ENCODE results near the gene TMPRSS11A. TPM values are rescaled to one million over a fixed set of nuclear protein-coding genes. Genes with fewer than 3 reads are reported as not detected.

TMPRSS11A gene
- total RNA-seq, 1 experiment from 2014 or later: not detected

- Histone ChIP-seq H3K4me2 (ENCODE audit: low read length) (no peak overlapping the region), H3K9ac (ENCODE audit: low read length) (no peak overlapping the region), H2AFZ (ENCODE audit: low read length) (no peak overlapping the region), H3K27me3 (ENCODE audit: low read length) (no peaks in the 10 kb centered on the region), H3K4me3 (ENCODE audit: low read length) (no peak overlapping the region), H3K79me2 (ENCODE audit: low read length) (no peaks in the 10 kb centered on the region), H3K9me2 (replicated peaks; ENCODE audit: low read length) (no peaks in the 10 kb centered on the region), H3F3A (ENCODE audit: low read length, unreplicated experiment) (no peaks in the 10 kb centered on the region), H3K9me3 (ENCODE audit: low read length) (no peaks in the 10 kb centered on the region), H3K4me1 (ENCODE audit: insufficient read depth, low read length) (no peaks in the 10 kb centered on the region), H4K20me1 (ENCODE audit: low read length) (no peaks in the 10 kb centered on the region), H3K36me3 (ENCODE audit: low read depth, low read length) (no peaks in the 10 kb centered on the region), H3K27ac (ENCODE audit: low read length) (no peak overlapping the region)
- DNase-seq (no peak), ATAC-seq (no peak)
- TF ChIP-seq EZH2phosphoT487 (IDR thresholded peaks at IDR 0.05; ENCODE audit: borderline replicate concordance, low read length): no peak
- no peak for TF ChIP-seq CTCF (conservative IDR thresholded peaks at IDR 0.05; ENCODE audit: low read depth, low read length)
- TF ChIP-seq EZH2 (IDR thresholded peaks at IDR 0.05; ENCODE audit: low read length, unreplicated experiment): no peak
- BruUV-seq (replicated peaks): no TSS peak
- intact Hi-C loops (cut with micrococcal nuclease): no loop called here
- CTCF ChIA-PET: no interaction called here
- POLR2A ChIA-PET (ENCODE audit: unreplicated experiment): no interaction called here
Measured at GRCh38 chr4:67941074-67941473, 22.2 kb downstream of the TMPRSS11A start.

- TF ChIP-seq EZH2phosphoT487 (IDR thresholded peaks at IDR 0.05; ENCODE audit: borderline replicate concordance, low read length) (no peak), EZH2 (IDR thresholded peaks at IDR 0.05; ENCODE audit: low read length, unreplicated experiment) (no peak), CTCF (conservative IDR thresholded peaks at IDR 0.05; ENCODE audit: low read depth, low read length) (no peak)
- ChIA-PET CTCF (no interaction called here), POLR2A (ENCODE audit: unreplicated experiment) (no interaction called here)
Measured at GRCh38 chr4:67940506-67940905, 22.8 kb downstream of the TMPRSS11A start.

GRCh38 chr4:67939195-67939594 is 24.1 kb downstream of the TMPRSS11A start:
- Histone ChIP-seq H3K9me3 (ENCODE audit: low read length) (no peaks in the 10 kb centered on the region), H2AFZ (ENCODE audit: low read length) (no peak overlapping the region), H3K9ac (ENCODE audit: low read length) (no peak overlapping the region), H3K9me2 (replicated peaks; ENCODE audit: low read length) (no peaks in the 10 kb centered on the region), H3K36me3 (ENCODE audit: low read depth, low read length) (no peaks in the 10 kb centered on the region), H3K27ac (ENCODE audit: low read length) (no peak overlapping the region), H3K79me2 (ENCODE audit: low read length) (no peaks in the 10 kb centered on the region), H4K20me1 (ENCODE audit: low read length) (no peaks in the 10 kb centered on the region), H3K4me3 (ENCODE audit: low read length) (no peak overlapping the region), H3K27me3 (ENCODE audit: low read length) (no peaks in the 10 kb centered on the region), H3F3A (ENCODE audit: low read length, unreplicated experiment) (no peaks in the 10 kb centered on the region), H3K4me1 (ENCODE audit: insufficient read depth, low read length) (no peaks in the 10 kb centered on the region), H3K4me2 (ENCODE audit: low read length) (no peak overlapping the region)
- no peak for TF ChIP-seq EZH2 (IDR thresholded peaks at IDR 0.05; ENCODE audit: low read length, unreplicated experiment)
- TF ChIP-seq CTCF (conservative IDR thresholded peaks at IDR 0.05; ENCODE audit: low read depth, low read length): no peak
- TF ChIP-seq EZH2phosphoT487 (IDR thresholded peaks at IDR 0.05; ENCODE audit: borderline replicate concordance, low read length): no peak
- POLR2A ChIA-PET (ENCODE audit: unreplicated experiment): no interaction called here
- no TSS peak for BruUV-seq (replicated peaks)
- ATAC-seq: no peak
- CTCF ChIA-PET: interaction anchor here (0.6 kb wide), 1 partner anchor 247 kb away, joined by 5 read pairs; no protein-coding TSS in a partner anchor
- intact Hi-C loops (cut with micrococcal nuclease): no loop called here
- no peak for DNase-seq

More at GRCh38 chr4:67940506-67940905, 22.8 kb downstream of the TMPRSS11A start:
- ATAC-seq (no peak), DNase-seq (no peak)
- no peaks in the 10 kb centered on the region for H3K9me3 ChIP-seq (ENCODE audit: low read length)
- no peak overlapping the region for H3K9ac ChIP-seq (ENCODE audit: low read length)
- no peaks in the 10 kb centered on the region for H3K9me2 ChIP-seq (replicated peaks; ENCODE audit: low read length)
- no peaks in the 10 kb centered on the region for H3K36me3 ChIP-seq (ENCODE audit: low read depth, low read length)
- no peaks in the 10 kb centered on the region for H3K79me2 ChIP-seq (ENCODE audit: low read length)
- H3K27me3 ChIP-seq (ENCODE audit: low read length): no peaks in the 10 kb centered on the region
- no peaks in the 10 kb centered on the region for H3F3A ChIP-seq (ENCODE audit: low read length, unreplicated experiment)
- H4K20me1 ChIP-seq (ENCODE audit: low read length): no peaks in the 10 kb centered on the region
- intact Hi-C loops (cut with micrococcal nuclease): no loop called here
- no peak overlapping the region for H2AFZ ChIP-seq (ENCODE audit: low read length)
- no peak overlapping the region for H3K4me3 ChIP-seq (ENCODE audit: low read length)
- no peak overlapping the region for H3K4me2 ChIP-seq (ENCODE audit: low read length)
- no TSS peak for BruUV-seq (replicated peaks)
- H3K4me1 ChIP-seq (ENCODE audit: insufficient read depth, low read length): no peaks in the 10 kb centered on the region
- H3K27ac ChIP-seq (ENCODE audit: low read length): no peak overlapping the region
